IPS DF 6.9 (cell line): ENCODE results near the gene GPRIN1.

Experiments used
- DNase-seq: peaks from one replicate; pipeline ENCODE4 v3.0.0-alpha.2; 2013; ENCODE audit warnings: low read depth, low spot score
- H3K27ac ChIP-seq: one replicate; pipeline ENCODE4 v1.5.1; 2013; ENCODE audit warnings: low read length, control low read depth
- H3K27me3 ChIP-seq: 2 replicates; pipeline ENCODE4 v1.6.1; 2013; ENCODE audit warnings: mild to moderate bottlenecking, low read length; ENCODE audit not compliant: control insufficient read depth, insufficient read depth
- H3K36me3 ChIP-seq: 2 replicates; pipeline ENCODE4 v1.6.1; 2013; ENCODE audit warnings: low read length; ENCODE audit not compliant: control insufficient read depth, insufficient read depth
- H3K4me1 ChIP-seq: 2 replicates; pipeline ENCODE4 v1.6.1; 2013; ENCODE audit warnings: low read length; ENCODE audit not compliant: control insufficient read depth, insufficient read depth
- H3K4me3 ChIP-seq: 2 replicates; pipeline ENCODE4 v1.5.1; 2013; ENCODE audit warnings: mild to moderate bottlenecking, low read length
- H3K9me3 ChIP-seq: 2 replicates; pipeline ENCODE4 v1.6.1; 2013; ENCODE audit warnings: low read length, inconsistent platforms; ENCODE audit not compliant: control insufficient read depth, insufficient read depth
- WGBS: extraction: QIAGEN DNeasy Blood & Tissue Kit; methylation state at CpG from one replicate; pipeline ENCODE4 v1.1.7; 2013; ENCODE audit warnings: mixed read lengths, missing lambda C conversion rate; ENCODE audit not compliant: insufficient read length, insufficient coverage; 5-methylcytosine and 5-hydroxymethylcytosine counted together

The GPRIN1 gene

DNA sequence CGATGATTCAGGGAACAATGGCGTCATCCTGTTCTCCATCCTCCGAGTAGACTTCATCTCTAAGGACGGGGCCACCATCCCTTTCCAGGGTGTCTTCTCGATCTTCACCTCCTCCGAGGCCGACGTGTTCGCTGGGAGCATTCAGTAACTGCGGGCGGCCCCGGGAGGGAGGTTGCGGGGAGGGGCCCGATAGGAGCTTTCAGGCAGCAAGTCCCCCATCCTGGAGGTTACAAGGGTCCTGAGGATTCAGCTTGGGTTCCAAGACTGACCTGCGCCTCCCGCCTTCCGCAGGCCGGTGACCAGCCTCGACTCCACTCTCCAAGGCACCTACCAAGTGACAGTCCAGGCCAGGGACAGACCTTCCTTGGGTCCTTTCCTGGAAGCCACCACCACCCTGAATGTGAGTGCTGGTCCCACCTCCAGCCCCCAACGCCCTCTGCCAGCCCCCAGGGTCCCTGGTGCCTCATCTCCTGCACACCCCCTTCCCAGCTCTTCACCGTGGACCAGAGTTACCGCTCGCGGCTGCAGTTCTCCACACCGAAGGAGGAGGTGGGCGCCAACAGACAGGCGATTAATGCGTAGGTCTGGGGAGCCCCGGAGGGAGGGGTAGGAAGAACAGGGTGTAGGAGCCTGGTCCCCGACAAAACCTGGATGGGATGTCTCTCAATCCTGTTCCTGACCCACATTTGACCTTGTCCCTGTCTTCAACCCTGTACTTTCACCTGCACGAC is 20.8 kb downstream of the GPRIN1 start:
- WGBS = no CpG with 5 or more reads among the region's 31 CpGs
- Histone ChIP-seq H3K9me3 (no peaks in the 10 kb centered on the region), H3K4me3 (no peak overlapping the region), H3K36me3 (no peaks in the 10 kb centered on the region), H3K4me1 (no peaks in the 10 kb centered on the region), H3K27me3 (no peaks in the 10 kb centered on the region), H3K27ac (no peak overlapping the region)
- DNase-seq = no peak

DNA sequence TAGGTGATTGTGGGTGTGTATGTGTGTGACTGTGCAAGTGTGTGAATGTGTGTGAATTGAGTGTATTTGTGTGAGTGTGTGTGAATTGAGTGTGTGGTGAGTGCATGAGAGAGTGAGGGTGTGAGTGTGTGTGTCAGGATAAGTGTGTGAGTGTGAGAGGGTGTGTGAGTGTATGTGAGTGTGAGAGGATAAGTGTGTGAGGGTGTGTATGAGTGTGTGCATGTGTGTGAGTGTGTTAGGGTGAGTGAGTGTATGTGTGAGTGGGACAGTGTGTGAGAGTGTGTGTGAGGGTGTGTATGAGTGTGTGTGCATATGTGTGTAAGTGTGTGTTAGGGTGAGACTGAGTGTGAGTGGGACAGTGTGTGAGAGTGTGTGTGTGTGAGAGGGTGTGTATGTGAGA is 21.7 kb downstream of the GPRIN1 start:
- no peaks in the 10 kb centered on the region for H3K36me3 ChIP-seq
- no peaks in the 10 kb centered on the region for H3K27me3 ChIP-seq
- no peak for DNase-seq
- H3K4me3 ChIP-seq = no peak overlapping the region
- H3K4me1 ChIP-seq = no peaks in the 10 kb centered on the region
- no peak overlapping the region for H3K27ac ChIP-seq
- H3K9me3 ChIP-seq = no peaks in the 10 kb centered on the region

DNA sequence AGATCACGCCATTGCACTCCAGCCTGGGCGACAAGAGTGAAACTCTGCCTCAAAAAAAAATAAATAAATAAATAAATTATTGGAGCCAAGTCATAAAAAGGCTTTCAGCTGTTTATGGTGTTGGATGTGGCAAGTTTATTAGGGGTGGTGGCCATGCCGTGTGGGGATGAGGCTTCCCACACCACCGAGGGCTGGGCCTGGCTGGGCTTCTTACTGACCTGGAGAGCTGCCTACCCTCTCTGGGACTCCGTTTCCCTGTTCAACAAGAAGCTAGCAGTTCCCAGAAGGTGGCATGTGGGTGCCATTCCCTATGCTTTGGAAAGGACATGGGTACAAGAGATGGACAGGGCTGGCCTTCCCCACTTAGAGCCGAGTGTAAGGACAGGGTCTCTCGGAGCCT is 22.6 kb downstream of the GPRIN1 start:
- Histone ChIP-seq H3K9me3 (no peaks in the 10 kb centered on the region), H3K27me3 (no peaks in the 10 kb centered on the region), H3K4me3 (no peak overlapping the region), H3K36me3 (no peaks in the 10 kb centered on the region), H3K27ac (no peak overlapping the region), H3K4me1 (no peaks in the 10 kb centered on the region)
- DNase-seq = no peak
- no CpG with 5 or more reads among the region's 7 CpGs for WGBS

- WGBS = no CpG with 5 or more reads among the region's 4 CpGs
- H3K36me3 ChIP-seq = no peaks in the 10 kb centered on the region
- no peaks in the 10 kb centered on the region for H3K4me1 ChIP-seq
- no peak overlapping the region for H3K27ac ChIP-seq
- no peak overlapping the region for H3K4me3 ChIP-seq
- no peak for DNase-seq
- H3K9me3 ChIP-seq = no peaks in the 10 kb centered on the region
- H3K27me3 ChIP-seq = no peaks in the 10 kb centered on the region
Observed at GRCh38 chr5:176583076-176583475, 26.9 kb downstream of the GPRIN1 start.

DNA sequence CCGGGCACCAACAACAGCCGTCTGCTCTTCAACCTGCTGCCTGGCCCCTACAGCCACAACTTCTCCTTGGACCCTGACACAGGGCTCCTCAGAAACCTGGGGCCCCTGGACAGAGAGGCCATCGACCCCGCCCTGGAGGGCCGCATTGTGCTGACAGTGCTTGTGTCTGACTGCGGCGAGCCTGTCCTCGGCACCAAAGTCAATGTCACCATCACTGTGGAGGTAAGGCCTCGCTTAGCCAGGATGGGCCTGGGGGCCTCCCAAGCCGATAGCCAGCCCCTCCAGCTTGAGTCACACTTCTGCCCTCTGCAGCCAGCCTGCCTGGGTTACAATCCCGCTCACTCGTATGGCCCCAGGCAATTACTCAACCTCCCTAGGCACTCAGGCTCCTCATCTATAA is 28.6 kb downstream of the GPRIN1 start:
- WGBS = no CpG with 5 or more reads among the region's 12 CpGs
- Histone ChIP-seq H3K27me3 (no peaks in the 10 kb centered on the region), H3K4me3 (no peak overlapping the region)

DNA sequence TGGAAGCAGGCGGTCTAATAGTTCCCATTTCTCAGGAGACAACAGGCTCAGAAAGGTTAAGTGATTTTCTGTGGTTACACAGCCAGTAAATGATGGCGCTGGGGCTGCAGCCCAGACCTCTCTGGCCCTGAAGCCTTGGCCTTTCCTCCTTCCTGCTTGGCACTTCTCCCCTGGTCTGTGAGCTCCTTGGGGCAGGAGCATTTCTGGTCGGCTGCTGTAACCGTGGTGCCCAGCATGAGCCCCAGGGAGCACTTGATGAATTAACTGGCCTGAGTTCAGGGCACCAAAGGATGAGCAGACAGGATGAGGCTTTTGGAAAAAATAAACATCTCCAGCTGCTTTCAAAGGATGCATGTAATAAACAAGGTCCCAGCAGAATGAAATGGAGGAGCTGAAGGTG is 30.6 kb downstream of the GPRIN1 start:
- no peak for DNase-seq
- H3K4me3 ChIP-seq = no peak overlapping the region
- H3K4me1 ChIP-seq = no peaks in the 10 kb centered on the region; the same call in 1 of the 2 replicates
- no peaks in the 10 kb centered on the region for H3K36me3 ChIP-seq
- no peaks in the 10 kb centered on the region for H3K27me3 ChIP-seq
- WGBS = no CpG with 5 or more reads among the region's 4 CpGs
- H3K27ac ChIP-seq = no peak overlapping the region
- H3K9me3 ChIP-seq = no peaks in the 10 kb centered on the region

More for the DNA sequence above, 28.6 kb downstream of the GPRIN1 start:
- no peak for DNase-seq
- Histone ChIP-seq H3K27ac (no peak overlapping the region), H3K9me3 (no peaks in the 10 kb centered on the region), H3K36me3 (no peaks in the 10 kb centered on the region), H3K4me1 (no peaks in the 10 kb centered on the region; the same call in 1 of the 2 replicates)

DNA sequence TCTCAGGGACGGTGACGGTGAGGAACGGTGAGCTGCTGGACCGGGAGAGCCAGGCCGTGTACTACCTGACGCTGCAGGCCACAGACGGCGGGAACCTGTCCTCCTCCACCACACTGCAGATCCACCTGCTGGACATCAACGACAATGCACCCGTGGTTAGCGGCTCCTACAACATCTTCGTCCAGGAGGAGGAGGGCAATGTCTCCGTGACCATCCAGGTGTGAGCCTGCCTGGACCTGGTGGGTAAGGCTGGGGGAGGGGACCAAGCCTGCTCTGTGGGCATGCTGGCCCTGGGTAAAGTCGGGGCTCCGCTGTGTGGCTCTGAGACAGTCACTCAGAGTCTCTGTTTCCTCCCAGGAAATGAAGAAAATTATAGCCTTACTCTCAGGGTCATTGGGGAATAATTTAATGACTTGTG is 31.6 kb downstream of the GPRIN1 start:
- Histone ChIP-seq H3K27me3 (no peaks in the 10 kb centered on the region), H3K9me3 (no peaks in the 10 kb centered on the region), H3K4me3 (no peak overlapping the region), H3K4me1 (no peaks in the 10 kb centered on the region; the same call in 1 of the 2 replicates), H3K27ac (no peak overlapping the region), H3K36me3 (no peaks in the 10 kb centered on the region)
- no CpG with 5 or more reads among the region's 15 CpGs for WGBS
- peak; percentile 92 for DNase-seq

GRCh38 chr5:176577312-176578176 is 32.4 kb downstream of the GPRIN1 start:
- H3K27me3 ChIP-seq = no peaks in the 10 kb centered on the region
- no peaks in the 10 kb centered on the region for H3K36me3 ChIP-seq
- no peaks in the 10 kb centered on the region; the same call in 1 of the 2 replicates for H3K4me1 ChIP-seq
- no peak for DNase-seq
- H3K4me3 ChIP-seq = no peak overlapping the region
- H3K27ac ChIP-seq = no peak overlapping the region
- WGBS = no CpG with 5 or more reads among the region's 36 CpGs
- no peaks in the 10 kb centered on the region for H3K9me3 ChIP-seq

GRCh38 chr5:176575488-176576422 is 34.2 kb downstream of the GPRIN1 start:
- no peak for DNase-seq
- WGBS = no CpG with 5 or more reads among the region's 37 CpGs
- Histone ChIP-seq H3K9me3 (no peaks in the 10 kb centered on the region), H3K4me3 (no peak overlapping the region), H3K27me3 (no peaks in the 10 kb centered on the region), H3K4me1 (no peaks in the 10 kb centered on the region; the same call in 1 of the 2 replicates), H3K36me3 (no peaks in the 10 kb centered on the region), H3K27ac (no peak overlapping the region)

DNA sequence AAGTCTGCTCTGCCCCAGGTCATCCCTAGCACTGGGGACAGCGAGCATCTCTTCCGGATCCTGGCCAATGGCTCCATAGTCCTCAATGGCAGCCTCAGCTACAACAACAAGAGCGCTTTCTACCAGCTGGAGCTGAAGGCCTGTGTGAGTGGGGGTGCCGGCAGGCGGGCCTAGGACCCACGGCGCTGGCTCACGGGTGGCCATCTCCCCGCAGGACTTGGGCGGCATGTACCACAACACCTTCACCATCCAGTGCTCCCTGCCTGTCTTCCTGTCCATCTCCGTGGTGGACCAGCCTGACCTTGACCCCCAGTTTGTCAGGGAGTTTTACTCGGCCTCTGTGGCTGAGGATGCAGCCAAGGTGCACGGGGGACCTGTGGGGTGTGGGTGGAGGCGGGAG is 34.9 kb downstream of the GPRIN1 start:
- Histone ChIP-seq H3K27me3 (no peaks in the 10 kb centered on the region), H3K27ac (no peak overlapping the region), H3K4me1 (no peaks in the 10 kb centered on the region; the same call in 1 of the 2 replicates), H3K9me3 (no peaks in the 10 kb centered on the region), H3K4me3 (no peak overlapping the region), H3K36me3 (no peaks in the 10 kb centered on the region)
- no peak for DNase-seq
- no CpG with 5 or more reads among the region's 14 CpGs for WGBS
